Activated naive CD8-positive, alpha-beta T cell treated with anti-CD3 and anti-CD28 coated beads for 36 hours (primary cell): ENCODE measurements around the gene RIN2. TPM values are rescaled to one million over a fixed set of nuclear protein-coding genes. Genes with fewer than 3 reads are reported as not detected.
"Not testable (repeated sequence)": the region's sequence is repeated elsewhere in the genome, so short reads cannot be mapped to it uniquely, and the experiment has no call there.

ENCODE experiments used
- DNase-seq: peaks from one replicate; pipeline ENCODE4 v3.0.0; 2021
- H3K27ac Mint-ChIP-seq: one replicate; pipeline ENCODE4 v1.8.0; 2022; ENCODE audit warnings: mild to moderate bottlenecking, moderate library complexity, mixed read lengths
- H3K27me3 Mint-ChIP-seq: one replicate; pipeline ENCODE4 v1.8.0; 2022; ENCODE audit warnings: mild to moderate bottlenecking, mixed read lengths
- H3K36me3 Mint-ChIP-seq: one replicate; pipeline ENCODE4 v1.8.0; 2021; ENCODE audit warnings: mild to moderate bottlenecking, mixed read lengths
- H3K4me1 Mint-ChIP-seq: one replicate; pipeline ENCODE4 v1.8.0; 2021; ENCODE audit warnings: mixed read lengths
- H3K4me3 Mint-ChIP-seq: one replicate; pipeline ENCODE4 v1.8.0; 2022; ENCODE audit warnings: mild to moderate bottlenecking, moderate library complexity, mixed read lengths
- H3K9me3 Mint-ChIP-seq: one replicate; pipeline ENCODE4 v1.8.0; 2022; ENCODE audit warnings: mixed read lengths
- total RNA-seq, 2 experiments: library from RNA; stranded (reverse); gene quantifications; one replicate each; pipeline ENCODE4 v1.2.3, GENCODE V29; 2021

RIN2 gene
- total RNA-seq, 2 experiments from 2014 or later: not detected

DNA sequence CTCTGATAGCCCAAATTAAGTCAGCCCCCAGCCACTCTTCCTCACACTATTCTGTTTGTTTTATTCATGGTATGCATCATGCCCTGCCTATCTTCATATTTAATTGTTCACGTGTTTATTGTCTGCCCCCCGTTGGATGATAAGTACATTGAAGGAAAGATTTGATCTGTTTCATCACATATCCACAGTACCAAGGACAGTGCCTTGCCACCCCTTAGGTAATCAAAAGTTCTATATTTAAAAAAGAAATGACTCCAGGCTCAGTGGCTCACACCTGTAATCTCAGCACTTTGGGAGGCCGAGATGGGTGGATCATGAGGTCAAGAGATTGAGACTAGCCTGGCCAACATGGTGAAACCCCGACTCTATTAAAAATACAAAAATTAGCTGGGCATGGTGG is 10.2 kb upstream of the RIN2 start:
- no peak overlapping the region for H3K27ac Mint-ChIP-seq

GRCh38 chr20:19748681-19749080 is 9.4 kb upstream of the RIN2 start:
- DNase-seq: no peak
- H3K27ac Mint-ChIP-seq: no peak overlapping the region
- peaks cover 8% of the 10 kb centered on the region for H3K9me3 Mint-ChIP-seq
- no peaks in the 10 kb centered on the region for H3K36me3 Mint-ChIP-seq
- no peak overlapping the region for H3K4me3 Mint-ChIP-seq
- peaks cover 18% of the 10 kb centered on the region for H3K27me3 Mint-ChIP-seq
- H3K4me1 Mint-ChIP-seq: no peaks in the 10 kb centered on the region

More for the DNA sequence above, 10.2 kb upstream of the RIN2 start:
- Mint-ChIP-seq H3K36me3 (no peaks in the 10 kb centered on the region), H3K9me3 (peaks cover 8% of the 10 kb centered on the region), H3K4me1 (no peaks in the 10 kb centered on the region), H3K27me3 (peaks cover 16% of the 10 kb centered on the region), H3K4me3 (no peak overlapping the region)
- DNase-seq: no peak

DNA sequence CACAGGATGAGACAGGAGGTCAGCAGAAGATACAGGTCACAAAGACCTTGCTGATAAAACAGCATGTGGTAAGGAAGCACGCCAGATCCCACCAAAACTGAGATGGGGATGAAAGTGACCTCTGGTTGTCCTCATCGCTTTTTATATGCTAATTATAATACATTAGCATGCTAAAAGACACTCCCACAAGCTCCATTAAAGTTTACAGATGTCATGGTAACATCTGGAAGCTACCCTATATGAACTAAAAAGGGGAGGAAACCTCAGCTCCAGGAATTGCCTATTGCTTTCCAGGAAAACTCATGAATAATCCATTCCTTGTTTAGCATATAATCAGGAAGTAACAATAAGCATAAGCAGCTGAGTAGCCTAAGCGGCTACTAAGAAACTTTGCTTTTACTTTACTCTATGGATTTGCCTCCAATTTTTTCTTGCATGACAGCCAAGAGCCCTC is 8.4 kb upstream of the RIN2 start:
- H3K4me3 Mint-ChIP-seq: no peak overlapping the region
- H3K27ac Mint-ChIP-seq: no peak overlapping the region
- H3K9me3 Mint-ChIP-seq: peaks cover 7% of the 10 kb centered on the region
- DNase-seq: no peak
- peaks cover 22% of the 10 kb centered on the region for H3K27me3 Mint-ChIP-seq
- no peaks in the 10 kb centered on the region for H3K36me3 Mint-ChIP-seq
- no peaks in the 10 kb centered on the region for H3K4me1 Mint-ChIP-seq

DNA sequence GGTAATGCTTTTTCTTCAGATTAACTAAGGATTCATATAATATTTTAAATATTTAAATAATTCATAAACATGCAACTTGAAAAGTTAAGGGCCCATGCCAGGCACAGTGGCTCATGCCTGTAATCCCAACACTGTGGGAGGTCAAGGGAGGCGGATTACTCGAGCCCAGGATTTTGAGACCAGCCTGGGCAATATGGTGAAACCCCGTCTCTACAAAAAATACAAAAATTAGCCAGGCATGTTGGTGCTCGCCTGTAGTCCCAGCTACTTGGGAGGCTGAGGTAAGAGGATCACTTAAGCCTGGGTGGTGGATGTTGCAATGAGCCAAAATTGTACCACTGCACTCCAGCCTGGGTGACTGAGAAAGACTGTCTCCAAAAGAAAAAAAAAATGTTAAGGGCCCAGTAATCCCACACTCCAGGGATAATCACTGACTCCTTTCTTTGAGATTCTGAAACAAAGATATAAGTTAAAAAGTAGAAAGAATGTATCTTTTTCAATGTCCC is 7.9 kb upstream of the RIN2 start:
- peaks cover 22% of the 10 kb centered on the region for H3K27me3 Mint-ChIP-seq
- H3K4me3 Mint-ChIP-seq: no peak overlapping the region
- H3K4me1 Mint-ChIP-seq: no peaks in the 10 kb centered on the region
- peaks cover 6% of the 10 kb centered on the region for H3K9me3 Mint-ChIP-seq
- H3K27ac Mint-ChIP-seq: no peak overlapping the region
- H3K36me3 Mint-ChIP-seq: no peaks in the 10 kb centered on the region
- no peak for DNase-seq

DNA sequence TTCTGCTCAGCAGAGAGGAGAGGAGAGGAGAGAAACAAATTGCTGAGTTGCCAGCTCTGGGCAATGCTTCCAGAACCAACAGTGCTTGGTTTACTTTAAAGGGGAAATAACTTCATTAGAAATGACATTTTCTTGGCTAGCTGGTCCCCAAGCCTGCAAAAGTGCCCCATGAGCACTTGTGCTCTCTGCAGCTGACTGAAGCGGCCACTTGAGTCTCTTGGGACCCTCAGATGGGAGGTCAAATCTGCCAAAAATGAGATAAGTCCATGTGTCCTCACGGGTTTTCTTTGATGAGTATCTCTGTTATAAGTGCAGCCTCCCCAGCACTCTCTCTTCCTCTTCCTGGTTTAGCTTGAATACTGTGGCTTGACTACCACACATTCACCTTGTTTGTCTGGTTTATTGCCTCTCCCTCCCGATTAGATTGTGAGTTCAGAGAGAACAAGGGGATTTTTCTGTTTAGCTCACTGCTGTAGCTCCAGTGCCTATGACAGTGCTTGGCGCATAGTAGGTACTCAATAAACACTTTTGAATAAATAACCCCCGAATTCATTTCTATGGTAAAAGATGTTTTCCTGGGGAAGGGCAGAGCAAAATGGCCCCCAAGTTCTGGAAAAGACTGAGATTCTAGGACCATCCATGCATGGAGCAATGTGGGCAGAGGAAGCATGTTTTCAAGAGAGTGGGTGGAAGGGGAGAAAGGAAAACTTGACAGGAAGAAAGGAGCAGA is 7.0 kb upstream of the RIN2 start:
- no peak for DNase-seq
- no peak overlapping the region for H3K27ac Mint-ChIP-seq
- H3K4me1 Mint-ChIP-seq: no peaks in the 10 kb centered on the region
- peaks cover 24% of the 10 kb centered on the region for H3K27me3 Mint-ChIP-seq
- no peaks in the 10 kb centered on the region for H3K36me3 Mint-ChIP-seq
- H3K9me3 Mint-ChIP-seq: peaks cover 1% of the 10 kb centered on the region
- no peak overlapping the region for H3K4me3 Mint-ChIP-seq

- H3K9me3 Mint-ChIP-seq, H3K36me3 Mint-ChIP-seq, H3K4me3 Mint-ChIP-seq, H3K4me1 Mint-ChIP-seq, H3K27ac Mint-ChIP-seq, DNase-seq: not testable (repeated sequence)
- peaks cover 51% of the 10 kb centered on the region for H3K27me3 Mint-ChIP-seq
Observed at GRCh38 chr20:19754201-19754600, 3.9 kb upstream of the RIN2 start.

DNA sequence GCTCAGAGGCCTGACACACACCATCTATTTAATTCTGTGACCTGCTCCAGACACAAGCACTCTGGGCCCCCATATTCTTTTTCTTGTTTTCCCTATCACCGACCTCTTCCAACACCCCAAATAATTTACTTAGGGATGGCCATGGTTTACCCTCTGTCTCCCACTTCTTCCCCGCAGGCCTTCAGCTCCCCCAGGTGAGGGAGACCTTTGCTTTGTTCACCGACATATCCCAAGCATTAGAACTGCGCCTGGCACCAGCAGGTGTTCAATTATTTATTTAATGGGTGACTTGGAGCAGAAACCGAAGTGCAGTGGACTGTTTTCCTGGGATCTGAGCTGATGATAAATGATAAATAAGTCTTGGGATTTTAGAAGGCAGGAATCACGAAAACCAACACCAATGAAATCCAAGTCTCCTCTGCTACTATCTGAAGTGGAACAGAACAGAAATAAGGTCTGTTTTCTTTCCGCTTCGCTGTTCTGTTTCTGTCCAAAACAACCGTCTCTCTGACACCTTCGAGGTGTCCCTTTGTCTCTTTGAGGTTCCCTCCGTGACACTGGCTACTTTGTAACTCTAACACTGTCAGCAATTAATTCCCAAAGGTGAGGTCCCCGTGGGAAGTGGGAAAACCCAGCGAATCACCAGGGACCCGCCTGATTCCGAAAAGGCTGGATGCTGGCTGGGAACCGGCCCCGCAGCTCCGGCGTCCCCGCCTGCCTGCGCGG is 1.1 kb upstream of the RIN2 start:
- no peak overlapping the region for H3K4me3 Mint-ChIP-seq
- no peak overlapping the region for H3K27ac Mint-ChIP-seq
- peaks cover 2% of the 10 kb centered on the region for H3K4me1 Mint-ChIP-seq
- H3K9me3 Mint-ChIP-seq: no peaks in the 10 kb centered on the region
- H3K27me3 Mint-ChIP-seq: peaks cover 62% of the 10 kb centered on the region
- no peaks in the 10 kb centered on the region for H3K36me3 Mint-ChIP-seq
- DNase-seq: no peak

DNA sequence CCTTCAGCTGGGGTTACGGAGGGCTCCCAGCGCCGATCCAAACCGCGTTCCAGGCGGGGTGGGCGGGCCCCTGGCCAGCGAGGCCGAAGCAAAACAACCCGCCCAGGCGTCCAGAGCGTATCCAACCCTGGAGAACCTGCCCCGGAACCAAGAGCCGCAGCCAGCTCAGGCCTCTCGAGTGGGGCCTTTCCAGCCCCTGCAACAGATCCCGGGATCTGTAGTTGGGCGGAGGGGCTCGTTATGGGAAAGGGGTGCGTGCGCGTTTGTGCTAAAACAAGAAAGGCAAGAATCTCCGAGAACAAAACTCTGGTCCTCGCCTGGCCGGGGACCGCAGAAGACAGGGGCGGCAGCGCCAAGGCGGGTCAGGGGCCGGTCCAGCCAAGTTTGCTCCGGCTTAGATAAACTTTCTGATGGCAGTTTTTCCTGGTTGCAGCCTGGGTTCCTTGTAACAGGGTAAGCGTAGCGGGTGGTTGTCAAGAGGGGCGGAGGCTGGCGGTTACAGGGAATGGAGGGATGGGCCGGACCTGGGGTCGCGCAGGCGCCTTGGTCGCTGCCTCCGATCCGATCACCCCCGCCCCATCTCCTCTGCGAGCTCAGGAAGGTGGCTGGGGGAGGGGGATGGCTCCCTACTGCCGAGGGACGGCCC is 448 bp upstream of the RIN2 start:
- H3K4me1 Mint-ChIP-seq: peaks cover 2% of the 10 kb centered on the region
- no peaks in the 10 kb centered on the region for H3K36me3 Mint-ChIP-seq
- no peaks in the 10 kb centered on the region for H3K9me3 Mint-ChIP-seq
- H3K27ac Mint-ChIP-seq: no peak overlapping the region
- H3K27me3 Mint-ChIP-seq: peaks cover 58% of the 10 kb centered on the region
- no peak for DNase-seq
- H3K4me3 Mint-ChIP-seq: peak overlapping the region; percentile 52

GRCh38 chr20:19758501-19759331 is 658 bp downstream of the RIN2 start:
- Mint-ChIP-seq H3K4me3 (no peak overlapping the region), H3K9me3 (no peaks in the 10 kb centered on the region), H3K36me3 (no peaks in the 10 kb centered on the region), H3K27ac (no peak overlapping the region), H3K27me3 (peaks cover 53% of the 10 kb centered on the region), H3K4me1 (peaks cover 2% of the 10 kb centered on the region)
- DNase-seq: no peak

GRCh38 chr20:19760371-19760721 is 2.3 kb downstream of the RIN2 start:
- Mint-ChIP-seq H3K27me3 (peaks cover 45% of the 10 kb centered on the region), H3K36me3 (no peaks in the 10 kb centered on the region), H3K4me1 (peaks cover 2% of the 10 kb centered on the region), H3K9me3 (no peaks in the 10 kb centered on the region), H3K27ac (no peak overlapping the region), H3K4me3 (no peak overlapping the region)
- no peak for DNase-seq

DNA sequence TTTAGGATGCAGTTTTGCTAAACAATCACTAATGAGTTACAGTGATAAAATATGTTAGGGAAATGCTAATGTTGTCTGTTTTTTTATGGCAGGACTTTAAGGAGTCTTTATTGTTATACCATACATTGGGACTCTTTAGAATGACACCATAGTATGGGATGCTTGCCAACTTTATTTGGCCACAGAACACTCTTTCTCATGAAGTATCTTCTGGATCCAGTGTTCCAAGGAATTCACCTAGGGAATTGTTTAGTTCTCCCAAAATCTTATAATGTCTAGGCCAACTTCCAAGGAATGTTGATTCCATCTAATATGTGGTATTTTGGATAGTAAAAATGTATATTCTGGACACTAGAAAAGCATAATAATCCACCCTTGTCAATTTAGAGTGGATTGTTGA is 3.3 kb downstream of the RIN2 start:
- no peak for DNase-seq
- H3K27me3 Mint-ChIP-seq: peaks cover 40% of the 10 kb centered on the region
- no peak overlapping the region for H3K27ac Mint-ChIP-seq
- H3K36me3 Mint-ChIP-seq: no peaks in the 10 kb centered on the region
- no peak overlapping the region for H3K4me3 Mint-ChIP-seq
- no peaks in the 10 kb centered on the region for H3K9me3 Mint-ChIP-seq
- H3K4me1 Mint-ChIP-seq: peaks cover 2% of the 10 kb centered on the region

DNA sequence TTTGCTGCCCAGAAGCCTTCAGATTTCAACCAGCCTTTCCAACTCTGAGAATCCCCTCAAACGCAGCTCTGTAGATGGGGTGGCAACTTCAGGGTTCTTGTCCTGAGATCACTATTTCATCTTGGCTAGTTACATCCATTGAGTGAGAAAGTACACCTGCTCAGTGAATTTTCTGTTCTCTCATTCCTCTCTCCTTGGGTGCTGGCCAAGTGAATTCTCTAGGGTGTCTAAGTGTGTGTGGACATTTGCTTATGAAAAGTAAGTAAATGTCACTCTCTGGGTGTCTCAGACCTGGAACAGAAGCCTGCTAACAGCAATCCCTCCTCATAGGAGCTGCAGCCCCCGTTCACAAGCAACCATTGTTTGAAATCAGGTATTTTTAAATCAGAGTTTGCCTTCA is 3.8 kb downstream of the RIN2 start:
- Mint-ChIP-seq H3K36me3 (no peaks in the 10 kb centered on the region), H3K9me3 (no peaks in the 10 kb centered on the region), H3K4me3 (no peak overlapping the region), H3K27ac (no peak overlapping the region), H3K27me3 (peaks cover 35% of the 10 kb centered on the region), H3K4me1 (peaks cover 2% of the 10 kb centered on the region)
- DNase-seq: no peak

GRCh38 chr20:19764207-19764606 is 6.1 kb downstream of the RIN2 start:
- H3K36me3 Mint-ChIP-seq: no peaks in the 10 kb centered on the region

DNA sequence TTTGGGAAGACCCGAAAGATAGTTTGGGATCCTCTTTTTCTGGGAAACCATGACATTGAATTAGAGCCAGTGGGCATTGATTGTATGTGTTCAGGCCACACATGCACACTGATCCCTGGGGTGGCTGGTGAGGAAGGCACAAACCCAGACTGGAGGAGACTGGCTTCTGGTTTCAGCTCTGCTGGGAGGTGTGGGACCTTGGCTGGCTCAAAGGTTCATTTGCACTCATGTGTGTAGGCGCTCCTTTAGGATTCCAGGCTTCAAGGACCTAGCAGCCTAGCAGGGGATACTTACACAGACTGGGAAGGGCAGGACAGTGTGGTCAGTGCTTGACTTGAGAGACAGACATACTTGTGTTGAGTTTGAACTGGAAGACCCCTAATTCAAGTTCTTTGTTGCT is 7.2 kb downstream of the RIN2 start:
- Mint-ChIP-seq H3K36me3 (no peaks in the 10 kb centered on the region), H3K4me3 (no peak overlapping the region), H3K27ac (no peak overlapping the region), H3K27me3 (peaks cover 19% of the 10 kb centered on the region), H3K9me3 (no peaks in the 10 kb centered on the region), H3K4me1 (no peaks in the 10 kb centered on the region)
- DNase-seq: no peak

More at GRCh38 chr20:19764207-19764606, 6.1 kb downstream of the RIN2 start:
- DNase-seq: no peak
- H3K4me1 Mint-ChIP-seq: no peaks in the 10 kb centered on the region
- no peaks in the 10 kb centered on the region for H3K9me3 Mint-ChIP-seq
- peaks cover 27% of the 10 kb centered on the region for H3K27me3 Mint-ChIP-seq
- no peak overlapping the region for H3K27ac Mint-ChIP-seq
- H3K4me3 Mint-ChIP-seq: no peak overlapping the region

DNA sequence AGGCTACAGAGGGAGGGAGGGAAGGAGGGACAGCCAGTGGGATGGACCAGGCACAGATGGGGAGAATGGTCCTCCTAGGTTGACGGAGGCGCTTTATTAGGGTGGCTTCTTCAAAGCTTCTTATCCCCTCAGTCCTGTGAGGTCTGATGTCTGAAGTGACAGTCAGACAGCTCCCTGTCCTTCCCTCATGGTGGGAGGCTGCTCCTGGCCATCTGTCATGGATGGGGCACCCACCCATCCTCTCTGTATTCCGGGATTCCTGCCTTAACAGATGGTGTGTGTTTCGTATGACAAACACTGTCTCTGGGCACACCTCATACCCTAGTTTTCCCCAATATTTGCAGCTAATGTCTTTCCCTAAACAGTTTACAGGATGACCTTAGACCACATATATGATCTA is 7.9 kb downstream of the RIN2 start:
- Mint-ChIP-seq H3K27ac (no peak overlapping the region), H3K4me1 (no peaks in the 10 kb centered on the region), H3K36me3 (no peaks in the 10 kb centered on the region), H3K9me3 (no peaks in the 10 kb centered on the region), H3K4me3 (no peak overlapping the region), H3K27me3 (peaks cover 14% of the 10 kb centered on the region)
- no peak for DNase-seq
